CD4-positive, alpha-beta T cell (primary cell): ENCODE data around the gene FCMR. TPM values are rescaled to one million over a fixed set of nuclear protein-coding genes. Genes with fewer than 3 reads are reported as not detected.

Source experiments
- ATAC-seq: fragments of 200-7000 bp; cut with Tn5 transposase; one replicate; pipeline ENCODE4 v1.10.0; 2022; ENCODE audit warnings: mild to moderate bottlenecking; ENCODE audit not compliant: poor library complexity
- CTCF ChIA-PET: fragments of 350-600 bp; sonication (Branson Sonifier 250); formaldehyde crosslinking; loops from one replicate; lab custom pipeline; 2021; ENCODE audit warnings: antibody characterized with exemption, inconsistent platforms; lab: Charles Lee
- POLR2A ChIA-PET: fragments of 350-600 bp; sonication (Branson Sonifier 250); formaldehyde crosslinking; loops from one replicate; lab custom pipeline; 2021; ENCODE audit warnings: antibody characterized with exemption, inconsistent platforms; lab: Charles Lee
- DNase-seq, 14 experiments: peaks; one replicate each; pipeline ENCODE4 v3.0.0-alpha.2; 2013 to 2020; ENCODE audit warnings: mixed read lengths in 2 of 14
- H3K27ac ChIP-seq, 2 donors: one replicate each; pipeline versions ENCODE4 v1.5.1 to v1.7.0; 2013; ENCODE audit warnings: low read length in 2 of 2, low read depth in 1 of 2, mild to moderate bottlenecking in 1 of 2
- H3K27me3 ChIP-seq, 2 experiments: 1 replicate in 1 of 2; 2 replicates in 1 of 2; pipeline versions ENCODE4 v1.6.1 to v1.7.0; 2013; ENCODE audit warnings: low read length in 2 of 2, control low read depth in 1 of 2, mild to moderate bottlenecking in 1 of 2, moderate library complexity in 1 of 2; ENCODE audit not compliant: insufficient read depth in 2 of 2, control insufficient read depth in 1 of 2
- H3K36me3 ChIP-seq: one replicate; pipeline ENCODE4 v1.6.1; 2013; ENCODE audit warnings: low read length, control low read depth; ENCODE audit not compliant: insufficient read depth
- H3K4me1 ChIP-seq: one replicate; pipeline ENCODE4 v1.6.1; 2013; ENCODE audit warnings: low read length, control low read depth; ENCODE audit not compliant: insufficient read depth
- H3K4me3 ChIP-seq: one replicate; pipeline ENCODE4 v1.5.1; 2013; ENCODE audit warnings: mild to moderate bottlenecking, low read length, moderate library complexity
- H3K9me3 ChIP-seq, 2 experiments: 1 replicate in 1 of 2; 2 replicates in 1 of 2; pipeline versions ENCODE4 v1.6.1 to v1.7.0; 2013; ENCODE audit warnings: low read length in 2 of 2, mild to moderate bottlenecking in 2 of 2, control low read depth in 1 of 2, moderate library complexity in 1 of 2; ENCODE audit not compliant: control insufficient read depth in 1 of 2, insufficient read depth in 1 of 2
- H3K27ac Mint-ChIP-seq: one replicate; pipeline ENCODE4 v1.8.0; 2020; ENCODE audit warnings: mixed read lengths
- H3K27me3 Mint-ChIP-seq: one replicate; pipeline ENCODE4 v1.8.0; 2021; ENCODE audit warnings: mixed read lengths
- H3K36me3 Mint-ChIP-seq: one replicate; pipeline ENCODE4 v1.8.0; 2021; ENCODE audit warnings: low read depth, mixed read lengths
- H3K4me1 Mint-ChIP-seq: one replicate; pipeline ENCODE4 v1.8.0; 2021; ENCODE audit warnings: low read depth, mixed read lengths
- H3K4me3 Mint-ChIP-seq: one replicate; pipeline ENCODE4 v1.8.0; 2020; ENCODE audit warnings: mild to moderate bottlenecking, mixed read lengths
- H3K9me3 Mint-ChIP-seq: one replicate; pipeline ENCODE4 v1.8.0; 2020; ENCODE audit warnings: mixed read lengths
- intact Hi-C, 2 experiments: fragments of 100-400 bp; cut with DNase I in 1 of 2; cut with micrococcal nuclease in 1 of 2; formaldehyde crosslinking; loops; one replicate each; pipeline versions ENCODE4 v1.15.1 to v1.9.0; 2023 to 2025; cut with DNase I, micrococcal nuclease
- total RNA-seq, 174 experiments: library from RNA in 2 of 174; stranded (reverse) in 2 of 174; gene quantifications; one replicate each; pipeline ENCODE4 v1.2.3 and lab custom pipeline; 2021 to 2026
- TF ChIP-seq, protein P1 (sequence below): fragments of 200-600 bp; IDR thresholded peaks from one replicate; pipeline ENCODE4 v1.8.0; 2022; ENCODE audit warnings: antibody characterized with exemption, mild to moderate bottlenecking

The FCMR gene
- total RNA-seq, 2 experiments from 2014 or later = 171 to 186 TPM

DNA sequence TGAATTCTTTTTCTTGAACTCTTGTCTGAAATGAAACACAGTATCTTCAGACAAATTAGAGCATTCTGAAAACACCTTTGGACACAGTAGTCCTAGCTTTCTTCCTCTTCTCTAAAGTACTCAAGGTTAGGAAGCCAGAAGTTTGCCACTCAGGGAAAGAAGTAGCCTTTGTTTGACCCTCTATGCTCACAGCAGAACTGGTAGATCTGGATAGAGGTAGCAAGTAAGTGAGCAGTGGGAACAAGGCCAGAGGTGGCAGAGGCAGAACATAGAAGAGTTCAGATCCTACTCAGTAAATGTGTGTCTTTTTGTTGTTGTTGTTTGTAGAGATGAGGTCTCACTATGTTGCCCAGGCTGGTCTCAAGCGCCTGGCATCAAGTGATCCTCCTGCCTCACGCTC is 31.9 kb upstream of the FCMR start:
- CTCF ChIA-PET = no interaction called here
- Mint-ChIP-seq H3K9me3 (no peaks in the 10 kb centered on the region), H3K27me3 (no peaks in the 10 kb centered on the region), H3K27ac (no peak overlapping the region), H3K36me3 (no peaks in the 10 kb centered on the region), H3K4me1 (no peaks in the 10 kb centered on the region), H3K4me3 (no peak overlapping the region)
- Histone ChIP-seq H3K4me3 (no peak overlapping the region), H3K27ac (no peak overlapping the region), H3K27me3 (peaks cover 0 to 3% of the 10 kb centered on the region in 2 experiments), H3K9me3 (no peaks in the 10 kb centered on the region), H3K36me3 (no peaks in the 10 kb centered on the region), H3K4me1 (no peaks in the 10 kb centered on the region)
- POLR2A ChIA-PET = no interaction called here
- DNase-seq (no peak), ATAC-seq (no peak)
- TF ChIP-seq, protein P1, sequence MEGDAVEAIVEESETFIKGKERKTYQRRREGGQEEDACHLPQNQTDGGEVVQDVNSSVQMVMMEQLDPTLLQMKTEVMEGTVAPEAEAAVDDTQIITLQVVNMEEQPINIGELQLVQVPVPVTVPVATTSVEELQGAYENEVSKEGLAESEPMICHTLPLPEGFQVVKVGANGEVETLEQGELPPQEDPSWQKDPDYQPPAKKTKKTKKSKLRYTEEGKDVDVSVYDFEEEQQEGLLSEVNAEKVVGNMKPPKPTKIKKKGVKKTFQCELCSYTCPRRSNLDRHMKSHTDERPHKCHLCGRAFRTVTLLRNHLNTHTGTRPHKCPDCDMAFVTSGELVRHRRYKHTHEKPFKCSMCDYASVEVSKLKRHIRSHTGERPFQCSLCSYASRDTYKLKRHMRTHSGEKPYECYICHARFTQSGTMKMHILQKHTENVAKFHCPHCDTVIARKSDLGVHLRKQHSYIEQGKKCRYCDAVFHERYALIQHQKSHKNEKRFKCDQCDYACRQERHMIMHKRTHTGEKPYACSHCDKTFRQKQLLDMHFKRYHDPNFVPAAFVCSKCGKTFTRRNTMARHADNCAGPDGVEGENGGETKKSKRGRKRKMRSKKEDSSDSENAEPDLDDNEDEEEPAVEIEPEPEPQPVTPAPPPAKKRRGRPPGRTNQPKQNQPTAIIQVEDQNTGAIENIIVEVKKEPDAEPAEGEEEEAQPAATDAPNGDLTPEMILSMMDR = no peak
- intact Hi-C loops = no loop called here

GRCh38 chr1:206953126-206953525 is 31.4 kb upstream of the FCMR start:
- Mint-ChIP-seq H3K9me3 (no peaks in the 10 kb centered on the region), H3K27me3 (no peaks in the 10 kb centered on the region), H3K27ac (no peak overlapping the region), H3K4me1 (no peaks in the 10 kb centered on the region), H3K4me3 (no peak overlapping the region), H3K36me3 (no peaks in the 10 kb centered on the region)
- ChIA-PET CTCF (no interaction called here), POLR2A (no interaction called here)
- ATAC-seq = no peak
- intact Hi-C loops = no loop called here
- no peaks in the 10 kb centered on the region for H3K36me3 ChIP-seq
- TF ChIP-seq, protein P1 = no peak
- no peaks in the 10 kb centered on the region for H3K9me3 ChIP-seq
- H3K4me3 ChIP-seq = no peak overlapping the region
- H3K27me3 ChIP-seq = peaks cover 0 to 3% of the 10 kb centered on the region in 2 experiments
- no peak overlapping the region for H3K27ac ChIP-seq
- DNase-seq = no peak
- no peaks in the 10 kb centered on the region for H3K4me1 ChIP-seq

- H3K27me3 Mint-ChIP-seq = no peaks in the 10 kb centered on the region
- no peaks in the 10 kb centered on the region for H3K9me3 ChIP-seq
- no peak overlapping the region for H3K27ac ChIP-seq
- no peak for ATAC-seq
- no peak overlapping the region for H3K4me3 Mint-ChIP-seq
- CTCF ChIA-PET = no interaction called here
- H3K27ac Mint-ChIP-seq = no peak overlapping the region
- H3K4me1 ChIP-seq = no peaks in the 10 kb centered on the region
- no peaks in the 10 kb centered on the region for H3K36me3 ChIP-seq
- TF ChIP-seq, protein P1 = no peak
- POLR2A ChIA-PET = no interaction called here
- no peaks in the 10 kb centered on the region for H3K4me1 Mint-ChIP-seq
- peaks cover 0 to 3% of the 10 kb centered on the region in 2 experiments for H3K27me3 ChIP-seq
- H3K36me3 Mint-ChIP-seq = no peaks in the 10 kb centered on the region
- no peaks in the 10 kb centered on the region for H3K9me3 Mint-ChIP-seq
- H3K4me3 ChIP-seq = no peak overlapping the region
- intact Hi-C loops = no loop called here
- DNase-seq = peak in 2 of 14 experiments; percentile 53 to 69
Observed at GRCh38 chr1:206952171-206952570, 30.4 kb upstream of the FCMR start.
